Superior temporal gyrus (tissue), 1 donor: Measurements from ENCODE around the gene ACAD11.
A peak's percentile ranks its signal among the peaks of the same experiment; 100 is the strongest.
"Not testable (repeated sequence)": the region's sequence is repeated elsewhere in the genome, so short reads cannot be mapped to it uniquely, and the experiment has no call there.

Experiments
- DNase-seq: peaks from one replicate; pipeline ENCODE4 v3.0.0-alpha.2; 2016; ENCODE audit errors: extremely low spot score

ACAD11 gene

GRCh38 chr3:132645058-132645457 lies 14.6 kb downstream of the ACAD11 start:
- DNase-seq, result no peak

- no peak for DNase-seq
These were observed 16.2 kb downstream of the ACAD11 start for GRCh38 chr3:132643366-132643765.

- DNase-seq, result no peak
These were observed 17.1 kb downstream of the ACAD11 start for GRCh38 chr3:132642539-132642847.

- DNase-seq, result peak; percentile 75
These were observed 17.6 kb downstream of the ACAD11 start for GRCh38 chr3:132641837-132642538.

- not testable (repeated sequence) for DNase-seq
These were observed 18.2 kb downstream of the ACAD11 start for GRCh38 chr3:132641427-132641826.

- DNase-seq, result no peak
These were observed 20.9 kb downstream of the ACAD11 start for GRCh38 chr3:132638706-132639105.

- DNase-seq, result no peak
These were observed 22.0 kb downstream of the ACAD11 start for GRCh38 chr3:132637590-132637989.

GRCh38 chr3:132635052-132635451 lies 24.6 kb downstream of the ACAD11 start:
- DNase-seq, result no peak

- no peak for DNase-seq
These were observed 29.0 kb downstream of the ACAD11 start for GRCh38 chr3:132630612-132631011.

- DNase-seq, result no peak
These were observed 29.7 kb downstream of the ACAD11 start for GRCh38 chr3:132629928-132630327.

GRCh38 chr3:132628157-132628556 lies 31.5 kb downstream of the ACAD11 start:
- DNase-seq, result no peak

GRCh38 chr3:132626955-132627354 lies 32.7 kb downstream of the ACAD11 start:
- no peak for DNase-seq

- DNase-seq, result no peak
These were observed 34.0 kb downstream of the ACAD11 start for GRCh38 chr3:132625613-132626012.

- DNase-seq, result no peak
These were observed 34.8 kb downstream of the ACAD11 start for GRCh38 chr3:132624790-132625189.

GRCh38 chr3:132623646-132624045 lies 36.0 kb downstream of the ACAD11 start:
- no peak for DNase-seq

- DNase-seq, result no peak
These were observed 36.8 kb downstream of the ACAD11 start for GRCh38 chr3:132622761-132623160.

GRCh38 chr3:132622148-132622547 lies 37.5 kb downstream of the ACAD11 start:
- no peak for DNase-seq

GRCh38 chr3:132616780-132617179 lies 42.8 kb downstream of the ACAD11 start:
- no peak for DNase-seq

GRCh38 chr3:132615881-132616280 lies 43.7 kb downstream of the ACAD11 start:
- DNase-seq, result no peak

GRCh38 chr3:132615301-132615700 lies 44.3 kb downstream of the ACAD11 start:
- DNase-seq, result not testable (repeated sequence)

- not testable (repeated sequence) for DNase-seq
These were observed 53.0 kb downstream of the ACAD11 start for GRCh38 chr3:132606620-132607019.

GRCh38 chr3:132606085-132606484 lies 53.5 kb downstream of the ACAD11 start:
- DNase-seq, result no peak

- DNase-seq, result no peak
These were observed 54.2 kb downstream of the ACAD11 start for GRCh38 chr3:132605374-132605792.

- DNase-seq, result not testable (repeated sequence)
These were observed 59.0 kb downstream of the ACAD11 start for GRCh38 chr3:132600614-132601013.
